Caco-2 (cell line): ENCODE results near the gene IFNA10. TPM values are rescaled to one million over a fixed set of nuclear protein-coding genes. Genes with fewer than 3 reads are reported as not detected.
"Not testable (repeated sequence)": the region's sequence is repeated elsewhere in the genome, so short reads cannot be mapped to it uniquely, and the experiment has no call there.

Source experiments
- BruUV-seq: library from RNA; stranded (reverse); fragments of 400-500 nt; replicated peaks from 2 replicates; lab custom pipeline; 2021; lab: Mats Ljungman, UMichigan
- CTCF ChIA-PET: fragments of 300-600 bp; sonication (Branson Sonifier 250); formaldehyde crosslinking; loops from one replicate; lab custom pipeline; 2022; ENCODE audit warnings: antibody characterized with exemption; lab: Charles Lee
- POLR2A ChIA-PET: fragments of 300-600 bp; sonication (Branson Sonifier 250); formaldehyde crosslinking; loops from one replicate; lab custom pipeline; 2022; ENCODE audit warnings: antibody characterized with exemption; lab: Charles Lee
- DNase-seq, 2 experiments: peaks; one replicate each; pipeline versions ENCODE4 v3.0.0 to v3.0.0-alpha.2; 2020 to 2022
- H3K27me3 ChIP-seq: replicated peaks from 2 replicates; pipeline ENCODE4 v1.6.0; 2011; ENCODE audit warnings: low read length; ENCODE audit not compliant: control insufficient read depth, insufficient read depth
- H3K36me3 ChIP-seq: 2 replicates; pipeline ENCODE4 v1.5.1; 2011; ENCODE audit warnings: low read length; ENCODE audit not compliant: control insufficient read depth, insufficient read depth
- H3K4me1 ChIP-seq: fragments of 250-450 bp; sonication (Bioruptor Pico); 2 replicates; pipeline ENCODE4 v1.5.1; 2020; ENCODE audit warnings: mild to moderate bottlenecking
- H3K4me3 ChIP-seq: 2 replicates; pipeline ENCODE4 v1.5.1; 2011; ENCODE audit warnings: low read depth, mild to moderate bottlenecking, control low read depth, low read length
- H3K9me3 ChIP-seq: fragments of 250-450 bp; sonication (Bioruptor Pico); 2 replicates; pipeline ENCODE4 v1.5.1; 2020; ENCODE audit warnings: mild to moderate bottlenecking, moderate library complexity
- H3K27ac Mint-ChIP-seq: one replicate; pipeline ENCODE4 v1.8.0; 2022; ENCODE audit warnings: mixed read lengths; ENCODE audit not compliant: unreplicated experiment
- H3K27me3 Mint-ChIP-seq: one replicate; pipeline ENCODE4 v1.8.0; 2022; ENCODE audit warnings: mixed read lengths; ENCODE audit not compliant: insufficient read depth, unreplicated experiment
- H3K36me3 Mint-ChIP-seq: one replicate; pipeline ENCODE4 v1.8.0; 2022; ENCODE audit warnings: mild to moderate bottlenecking, mixed read lengths; ENCODE audit not compliant: insufficient read depth, unreplicated experiment
- H3K4me1 Mint-ChIP-seq: one replicate; pipeline ENCODE4 v1.8.0; 2022; ENCODE audit warnings: low read depth, mixed read lengths; ENCODE audit not compliant: unreplicated experiment
- H3K4me3 Mint-ChIP-seq: one replicate; pipeline ENCODE4 v1.8.0; 2022; ENCODE audit warnings: mild to moderate bottlenecking, moderate library complexity, mixed read lengths; ENCODE audit not compliant: unreplicated experiment
- H3K9me3 Mint-ChIP-seq: one replicate; pipeline ENCODE4 v1.8.0; 2022; ENCODE audit warnings: mixed read lengths; ENCODE audit not compliant: unreplicated experiment
- intact Hi-C: fragments of 100-400 bp; cut with micrococcal nuclease; formaldehyde crosslinking; loops from one replicate; pipeline ENCODE4 v1.10.0; 2022; ENCODE audit not compliant: unreplicated experiment
- total RNA-seq: library from RNA; stranded (reverse); gene quantifications from 2 replicates; pipeline ENCODE4 v1.2.3, GENCODE V29; 2022
- TF ChIP-seq, protein P1 (sequence below), 2 experiments: fragments of 200-600 bp in 1 of 2; IDR thresholded peaks; 1 replicate in 1 of 2; 2 replicates in 1 of 2; pipeline versions ENCODE4 v1.5.1 to v1.8.0; 2011 to 2022; ENCODE audit warnings: antibody characterized with exemption in 1 of 2, control low read depth in 1 of 2, inconsistent platforms in 1 of 2, low read depth in 1 of 2, low read length in 1 of 2, mild to moderate bottlenecking in 1 of 2, moderate library complexity in 1 of 2; ENCODE audit not compliant: insufficient read depth in 1 of 2, severe bottlenecking in 1 of 2, unreplicated experiment in 1 of 2

IFNA10 gene
- total RNA-seq, 1 experiment from 2014 or later = not detected

DNA sequence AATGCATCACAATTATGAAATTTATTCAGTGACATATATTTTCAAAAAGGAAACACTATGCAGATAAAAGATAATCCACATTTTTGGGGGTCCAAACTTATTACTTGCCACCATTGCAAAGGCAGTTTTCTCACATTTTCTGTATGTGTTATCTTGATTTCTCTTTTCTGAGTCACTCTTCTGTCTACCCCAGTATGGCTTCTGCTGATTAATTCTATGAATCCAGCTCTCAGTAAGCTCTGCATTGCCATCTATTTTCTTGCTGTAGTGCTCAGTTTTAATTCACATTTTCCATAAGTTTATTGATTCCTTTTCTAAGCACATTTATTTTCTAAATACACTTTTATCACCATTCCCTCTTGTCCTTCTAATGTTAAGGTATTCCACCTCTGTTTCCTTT lies 1.7 kb downstream of the IFNA10 start:
- no peaks in the 10 kb centered on the region for H3K9me3 Mint-ChIP-seq
- no peaks in the 10 kb centered on the region for H3K9me3 ChIP-seq
- intact Hi-C loops = no loop called here
- peaks cover 7% of the 10 kb centered on the region for H3K27me3 Mint-ChIP-seq
- no peaks in the 10 kb centered on the region for H3K36me3 ChIP-seq
- BruUV-seq = no TSS peak
- no peaks in the 10 kb centered on the region for H3K36me3 Mint-ChIP-seq
- no peak for DNase-seq
- H3K27ac Mint-ChIP-seq = no peak overlapping the region
- no peaks in the 10 kb centered on the region for H3K4me1 ChIP-seq
- H3K4me1 Mint-ChIP-seq = no peaks in the 10 kb centered on the region
- H3K4me3 ChIP-seq = no peak overlapping the region
- ChIA-PET POLR2A (no interaction called here), CTCF (no interaction called here)
- H3K4me3 Mint-ChIP-seq = no peak overlapping the region
- TF ChIP-seq, protein P1, sequence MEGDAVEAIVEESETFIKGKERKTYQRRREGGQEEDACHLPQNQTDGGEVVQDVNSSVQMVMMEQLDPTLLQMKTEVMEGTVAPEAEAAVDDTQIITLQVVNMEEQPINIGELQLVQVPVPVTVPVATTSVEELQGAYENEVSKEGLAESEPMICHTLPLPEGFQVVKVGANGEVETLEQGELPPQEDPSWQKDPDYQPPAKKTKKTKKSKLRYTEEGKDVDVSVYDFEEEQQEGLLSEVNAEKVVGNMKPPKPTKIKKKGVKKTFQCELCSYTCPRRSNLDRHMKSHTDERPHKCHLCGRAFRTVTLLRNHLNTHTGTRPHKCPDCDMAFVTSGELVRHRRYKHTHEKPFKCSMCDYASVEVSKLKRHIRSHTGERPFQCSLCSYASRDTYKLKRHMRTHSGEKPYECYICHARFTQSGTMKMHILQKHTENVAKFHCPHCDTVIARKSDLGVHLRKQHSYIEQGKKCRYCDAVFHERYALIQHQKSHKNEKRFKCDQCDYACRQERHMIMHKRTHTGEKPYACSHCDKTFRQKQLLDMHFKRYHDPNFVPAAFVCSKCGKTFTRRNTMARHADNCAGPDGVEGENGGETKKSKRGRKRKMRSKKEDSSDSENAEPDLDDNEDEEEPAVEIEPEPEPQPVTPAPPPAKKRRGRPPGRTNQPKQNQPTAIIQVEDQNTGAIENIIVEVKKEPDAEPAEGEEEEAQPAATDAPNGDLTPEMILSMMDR (IDR thresholded peaks at IDR 0.05; ENCODE audit: insufficient read depth in 1 of 2, low read depth in 1 of 2, low read length in 1 of 2, severe bottlenecking in 1 of 2, unreplicated experiment in 1 of 2) = no peak
- H3K27me3 ChIP-seq = no peaks in the 10 kb centered on the region

DNA sequence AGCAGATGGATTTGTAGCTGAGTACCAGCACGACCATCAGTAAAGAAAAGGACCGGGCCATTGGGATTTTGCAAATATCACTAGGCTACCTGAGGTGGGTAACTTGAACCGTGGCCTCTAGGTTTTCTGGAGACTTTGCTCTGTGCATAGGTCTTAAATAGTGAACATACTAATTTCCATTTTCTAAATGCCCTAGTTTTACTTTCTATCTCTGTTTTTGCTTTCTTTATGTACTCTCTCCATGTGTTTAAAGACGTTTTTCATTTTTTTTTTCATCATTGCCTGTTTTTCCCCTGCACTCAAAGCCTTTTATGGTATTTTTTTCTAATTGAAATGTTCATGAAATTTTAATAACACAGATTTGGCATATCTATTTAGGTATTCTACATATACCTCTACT lies 4.8 kb downstream of the IFNA10 start, which contains the start of gene IFNA7:
IFNA7 (minus strand) TSS at position 101 of the 400 bp plus-strand sequence; CDS start at position 61, 40 bp downstream.
- H3K4me3 ChIP-seq, H3K9me3 Mint-ChIP-seq, H3K27me3 ChIP-seq, H3K27me3 Mint-ChIP-seq, H3K36me3 ChIP-seq, H3K36me3 Mint-ChIP-seq, DNase-seq, H3K27ac Mint-ChIP-seq, H3K9me3 ChIP-seq, POLR2A ChIA-PET, CTCF ChIA-PET, H3K4me1 ChIP-seq, intact Hi-C loops, H3K4me3 Mint-ChIP-seq, H3K4me1 Mint-ChIP-seq, BruUV-seq: not testable (repeated sequence)

DNA sequence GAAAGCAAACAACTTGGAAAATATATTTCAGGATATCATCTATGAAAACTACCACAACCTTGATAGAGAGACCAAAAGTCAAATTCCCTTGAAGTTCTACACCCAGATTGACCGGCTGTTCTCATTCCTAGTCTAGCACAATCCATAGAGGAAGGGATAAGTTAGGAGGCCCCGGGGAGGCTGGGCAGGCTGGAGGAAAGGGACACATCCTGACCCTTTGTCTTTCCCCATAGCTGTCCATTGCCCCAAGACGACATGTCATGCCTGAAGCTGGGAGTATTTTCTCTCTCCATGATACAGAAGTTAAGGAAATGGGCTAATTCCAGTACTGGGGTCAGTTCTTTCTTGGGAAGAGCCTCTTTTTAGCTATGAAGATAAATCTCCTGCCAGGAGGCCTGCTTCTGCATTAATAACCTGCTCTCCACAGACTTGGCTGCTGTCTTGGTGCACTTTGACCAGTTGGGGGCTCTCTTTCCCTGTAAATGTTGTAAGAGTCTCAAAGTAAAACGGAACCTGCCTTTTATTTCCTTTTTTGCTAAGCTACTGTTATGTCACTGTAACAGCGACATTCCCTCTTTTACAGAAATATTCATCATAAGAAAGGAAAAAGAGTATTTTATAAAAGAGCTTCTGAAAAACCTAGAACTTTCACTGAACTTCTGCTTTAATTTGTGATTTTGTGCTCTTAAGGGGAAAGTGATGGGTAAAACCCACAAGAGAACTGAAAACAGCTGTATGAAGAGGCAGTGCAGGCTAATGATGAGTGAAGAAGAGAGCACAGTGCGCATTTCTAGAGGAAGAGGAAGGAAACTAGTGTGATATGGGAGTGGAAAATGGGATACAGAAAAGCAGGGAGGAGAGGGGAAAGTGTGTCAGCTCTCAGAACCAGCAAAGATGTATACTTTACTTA lies 11.8 kb downstream of the IFNA10 start:
- H3K27me3 ChIP-seq, H3K9me3 ChIP-seq, H3K4me3 Mint-ChIP-seq, POLR2A ChIA-PET, H3K4me1 Mint-ChIP-seq, H3K4me1 ChIP-seq, H3K36me3 ChIP-seq, H3K9me3 Mint-ChIP-seq, H3K27ac Mint-ChIP-seq, H3K36me3 Mint-ChIP-seq, H3K27me3 Mint-ChIP-seq, H3K4me3 ChIP-seq, BruUV-seq: not testable (repeated sequence)
- TF ChIP-seq, protein P1 (IDR thresholded peaks at IDR 0.05; ENCODE audit: insufficient read depth in 1 of 2, low read depth in 1 of 2, low read length in 1 of 2, severe bottlenecking in 1 of 2, unreplicated experiment in 1 of 2) = peak; percentile 36 to 38
- intact Hi-C loops = loop anchor here (1.0 to 10.0 kb wide), 2 partner anchors 200 to 594 kb away; no protein-coding TSS in a partner anchor
- peak in 1 of 2 experiments; percentile 43 for DNase-seq
- CTCF ChIA-PET = interaction anchor here (0.6 to 1.4 kb wide), 4 partner anchors 8 to 240 kb away, joined by 3 to 4 read pairs (median 4); no protein-coding TSS in a partner anchor

DNA sequence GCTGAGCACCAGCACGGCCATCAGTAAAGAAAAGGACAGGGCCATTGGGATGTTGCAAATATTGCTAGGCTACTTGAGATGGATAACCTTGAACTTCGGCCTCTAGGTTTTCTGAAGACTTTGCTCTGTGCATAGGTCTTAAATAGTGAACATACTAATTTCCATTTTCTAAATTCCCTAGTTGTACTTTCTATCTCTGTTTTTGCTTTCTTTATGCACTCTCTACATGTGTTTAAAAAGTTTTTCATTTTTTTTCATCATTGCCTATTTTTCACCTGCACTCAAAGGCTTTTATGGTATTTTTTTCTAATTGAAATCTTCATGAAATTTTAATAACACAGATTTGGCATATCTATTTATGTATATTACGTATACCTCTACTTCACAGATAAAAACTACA lies 19.5 kb downstream of the IFNA10 start, which contains the start of gene IFNA4:
IFNA4 (minus strand) TSS at position 101 of the 400 bp plus-strand sequence; CDS start at position 45, 56 bp downstream.
- H3K4me1 ChIP-seq, H3K9me3 ChIP-seq, H3K4me3 Mint-ChIP-seq, CTCF ChIA-PET, H3K27me3 ChIP-seq, DNase-seq, H3K9me3 Mint-ChIP-seq, BruUV-seq, H3K27ac Mint-ChIP-seq, H3K36me3 Mint-ChIP-seq, POLR2A ChIA-PET, H3K4me3 ChIP-seq, H3K36me3 ChIP-seq, H3K4me1 Mint-ChIP-seq: not testable (repeated sequence)
- intact Hi-C loops = loop anchor here (10.0 kb wide), 1 partner anchor 127 kb away; no protein-coding TSS in a partner anchor
- peaks cover 10% of the 10 kb centered on the region for H3K27me3 Mint-ChIP-seq
